T-helper 1 cell treated with Interleukin-12 subunit alpha and Interleukin-12 subunit beta and Interleukin-4 antibody, amounts not matched to agents 30 μg/mL and 1 μg/mL, for 36 hours (primary cell): Measurements from ENCODE around the gene SPTB.

Experiments used
- H3K27ac Mint-ChIP-seq: one replicate; pipeline ENCODE4 v1.8.0; 2021; ENCODE audit warnings: mild to moderate bottlenecking, mixed read lengths
- H3K27me3 Mint-ChIP-seq: one replicate; pipeline ENCODE4 v1.8.0; 2021; ENCODE audit warnings: low read depth, mixed read lengths
- H3K36me3 Mint-ChIP-seq: one replicate; pipeline ENCODE4 v1.8.0; 2021; ENCODE audit warnings: low read depth, mixed read lengths
- H3K4me1 Mint-ChIP-seq: one replicate; pipeline ENCODE4 v1.8.0; 2021; ENCODE audit warnings: low read depth, mixed read lengths
- H3K4me3 Mint-ChIP-seq: one replicate; pipeline ENCODE4 v1.8.0; 2021; ENCODE audit warnings: mild to moderate bottlenecking, moderate library complexity, mixed read lengths
- H3K9me3 Mint-ChIP-seq: one replicate; pipeline ENCODE4 v1.8.0; 2021; ENCODE audit warnings: mixed read lengths

The SPTB gene

GRCh38 chr14:64760916-64761315 lies 118.8 kb downstream of the SPTB start:
- no peak overlapping the region for H3K4me3 Mint-ChIP-seq
- H3K27me3 Mint-ChIP-seq = peaks cover 28% of the 10 kb centered on the region

GRCh38 chr14:64760146-64760755 lies 119.5 kb downstream of the SPTB start:
- Mint-ChIP-seq H3K27ac (no peak overlapping the region), H3K4me1 (peaks cover 53% of the 10 kb centered on the region), H3K4me3 (no peak overlapping the region)

More at GRCh38 chr14:64760916-64761315, 118.8 kb downstream of the SPTB start:
- no peak overlapping the region for H3K27ac Mint-ChIP-seq
- no peaks in the 10 kb centered on the region for H3K9me3 Mint-ChIP-seq
- no peaks in the 10 kb centered on the region for H3K36me3 Mint-ChIP-seq
- H3K4me1 Mint-ChIP-seq = peaks cover 47% of the 10 kb centered on the region

GRCh38 chr14:64759555-64759938 lies 120.2 kb downstream of the SPTB start:
- Mint-ChIP-seq H3K9me3 (no peaks in the 10 kb centered on the region), H3K4me3 (no peak overlapping the region), H3K27me3 (peaks cover 35% of the 10 kb centered on the region), H3K4me1 (peaks cover 56% of the 10 kb centered on the region), H3K36me3 (no peaks in the 10 kb centered on the region), H3K27ac (peak overlapping the region; percentile 6)

More at GRCh38 chr14:64760146-64760755, 119.5 kb downstream of the SPTB start:
- Mint-ChIP-seq H3K27me3 (peaks cover 28% of the 10 kb centered on the region), H3K36me3 (no peaks in the 10 kb centered on the region), H3K9me3 (no peaks in the 10 kb centered on the region)

- H3K4me1 Mint-ChIP-seq = peaks cover 51% of the 10 kb centered on the region
- no peak overlapping the region for H3K27ac Mint-ChIP-seq
- peaks cover 38% of the 10 kb centered on the region for H3K27me3 Mint-ChIP-seq
- no peak overlapping the region for H3K4me3 Mint-ChIP-seq
- no peaks in the 10 kb centered on the region for H3K36me3 Mint-ChIP-seq
- no peaks in the 10 kb centered on the region for H3K9me3 Mint-ChIP-seq
Measured at GRCh38 chr14:64758691-64759554, 120.8 kb downstream of the SPTB start.

- Mint-ChIP-seq H3K4me1 (peaks cover 46% of the 10 kb centered on the region), H3K27ac (no peak overlapping the region), H3K4me3 (no peak overlapping the region), H3K27me3 (peaks cover 34% of the 10 kb centered on the region), H3K9me3 (no peaks in the 10 kb centered on the region), H3K36me3 (no peaks in the 10 kb centered on the region)
Measured at GRCh38 chr14:64758025-64758521, 121.6 kb downstream of the SPTB start.

GRCh38 chr14:64757601-64758000 lies 122.1 kb downstream of the SPTB start:
- no peak overlapping the region for H3K4me3 Mint-ChIP-seq
- no peaks in the 10 kb centered on the region for H3K36me3 Mint-ChIP-seq
- peaks cover 46% of the 10 kb centered on the region for H3K4me1 Mint-ChIP-seq
- H3K27me3 Mint-ChIP-seq = peaks cover 33% of the 10 kb centered on the region
- H3K9me3 Mint-ChIP-seq = no peaks in the 10 kb centered on the region
- H3K27ac Mint-ChIP-seq = no peak overlapping the region

GRCh38 chr14:64756712-64757111 lies 123.0 kb downstream of the SPTB start:
- no peaks in the 10 kb centered on the region for H3K9me3 Mint-ChIP-seq
- peaks cover 29% of the 10 kb centered on the region for H3K27me3 Mint-ChIP-seq
- peaks cover 42% of the 10 kb centered on the region for H3K4me1 Mint-ChIP-seq
- H3K36me3 Mint-ChIP-seq = no peaks in the 10 kb centered on the region
- no peak overlapping the region for H3K27ac Mint-ChIP-seq
- H3K4me3 Mint-ChIP-seq = no peak overlapping the region

- no peaks in the 10 kb centered on the region for H3K36me3 Mint-ChIP-seq
- no peak overlapping the region for H3K4me3 Mint-ChIP-seq
- H3K4me1 Mint-ChIP-seq = peaks cover 35% of the 10 kb centered on the region
- H3K27me3 Mint-ChIP-seq = peaks cover 20% of the 10 kb centered on the region
- no peaks in the 10 kb centered on the region for H3K9me3 Mint-ChIP-seq
- H3K27ac Mint-ChIP-seq = peak overlapping the region; percentile 36
Measured at GRCh38 chr14:64755781-64756221, 123.9 kb downstream of the SPTB start.

- H3K4me3 Mint-ChIP-seq = no peak overlapping the region
- no peak overlapping the region for H3K27ac Mint-ChIP-seq
- peaks cover 30% of the 10 kb centered on the region for H3K4me1 Mint-ChIP-seq
- no peaks in the 10 kb centered on the region for H3K36me3 Mint-ChIP-seq
- H3K9me3 Mint-ChIP-seq = no peaks in the 10 kb centered on the region
- H3K27me3 Mint-ChIP-seq = peaks cover 14% of the 10 kb centered on the region
Measured at GRCh38 chr14:64754685-64755084, 125.0 kb downstream of the SPTB start.

- peaks cover 26% of the 10 kb centered on the region for H3K4me1 Mint-ChIP-seq
- H3K27ac Mint-ChIP-seq = no peak overlapping the region
Measured at GRCh38 chr14:64753999-64754398, 125.7 kb downstream of the SPTB start.

GRCh38 chr14:64753374-64753773 lies 126.3 kb downstream of the SPTB start:
- peaks cover 14% of the 10 kb centered on the region for H3K27me3 Mint-ChIP-seq
- H3K36me3 Mint-ChIP-seq = no peaks in the 10 kb centered on the region
- no peak overlapping the region for H3K4me3 Mint-ChIP-seq
- no peaks in the 10 kb centered on the region for H3K9me3 Mint-ChIP-seq
- no peak overlapping the region for H3K27ac Mint-ChIP-seq
- H3K4me1 Mint-ChIP-seq = peaks cover 21% of the 10 kb centered on the region

More at GRCh38 chr14:64753999-64754398, 125.7 kb downstream of the SPTB start:
- Mint-ChIP-seq H3K9me3 (no peaks in the 10 kb centered on the region), H3K4me3 (no peak overlapping the region), H3K27me3 (peaks cover 14% of the 10 kb centered on the region), H3K36me3 (no peaks in the 10 kb centered on the region)

GRCh38 chr14:64752909-64753308 lies 126.8 kb downstream of the SPTB start:
- no peaks in the 10 kb centered on the region for H3K36me3 Mint-ChIP-seq
- H3K9me3 Mint-ChIP-seq = no peaks in the 10 kb centered on the region
- no peak overlapping the region for H3K27ac Mint-ChIP-seq
- no peak overlapping the region for H3K4me3 Mint-ChIP-seq
- H3K27me3 Mint-ChIP-seq = peaks cover 14% of the 10 kb centered on the region
- H3K4me1 Mint-ChIP-seq = peaks cover 21% of the 10 kb centered on the region

GRCh38 chr14:64748995-64749714 lies 130.6 kb downstream of the SPTB start:
- H3K9me3 Mint-ChIP-seq = no peaks in the 10 kb centered on the region
- H3K4me3 Mint-ChIP-seq = no peak overlapping the region
- no peak overlapping the region for H3K27ac Mint-ChIP-seq
- peaks cover 10% of the 10 kb centered on the region for H3K4me1 Mint-ChIP-seq
- H3K27me3 Mint-ChIP-seq = no peaks in the 10 kb centered on the region
- peaks cover 22% of the 10 kb centered on the region for H3K36me3 Mint-ChIP-seq

GRCh38 chr14:64748521-64748920 lies 131.2 kb downstream of the SPTB start:
- Mint-ChIP-seq H3K4me3 (no peak overlapping the region), H3K9me3 (no peaks in the 10 kb centered on the region), H3K4me1 (peaks cover 12% of the 10 kb centered on the region), H3K36me3 (peaks cover 25% of the 10 kb centered on the region), H3K27me3 (no peaks in the 10 kb centered on the region), H3K27ac (no peak overlapping the region)
